Keratinocyte (primary cell): ENCODE measurements around the gene ACSL6. TPM values are rescaled to one million over a fixed set of nuclear protein-coding genes. Genes with fewer than 3 reads are reported as not detected.

ENCODE experiments used
- DNase-seq: peaks from one replicate; pipeline ENCODE4 v3.0.0-alpha.2; 2011; ENCODE audit warnings: low read depth, missing footprints, low spot score
- FAIRE-seq: peaks from 2 replicates; lab custom pipeline; 2011; peaks lifted over from hg19 to GRCh38; lab: Jason Lieb, UNC
- H2AFZ ChIP-seq: 2 replicates; pipeline ENCODE4 v1.6.0; 2012; ENCODE audit warnings: low read length, control low read depth, inconsistent platforms; ENCODE audit not compliant: control insufficient read depth
- H3K27ac ChIP-seq: 2 replicates; pipeline ENCODE4 v1.5.1; 2011; ENCODE audit warnings: low read length; ENCODE audit not compliant: control insufficient read depth, insufficient read depth
- H3K27me3 ChIP-seq: 3 replicates; pipeline ENCODE4 v1.6.0; 2011; ENCODE audit warnings: low read length; ENCODE audit not compliant: control insufficient read depth, insufficient read depth; ENCODE audit errors: extremely low read depth
- H3K36me3 ChIP-seq, 2 experiments: 2 replicates in 1 of 2; 3 replicates in 1 of 2; pipeline ENCODE4 v1.5.1; 2011; ENCODE audit warnings: low read length in 2 of 2, mild to moderate bottlenecking in 1 of 2; ENCODE audit not compliant: control insufficient read depth in 2 of 2, insufficient read depth in 2 of 2; ENCODE audit errors: extremely low read depth in 1 of 2
- H3K4me1 ChIP-seq: 3 replicates; pipeline ENCODE4 v1.5.1; 2011; ENCODE audit warnings: low read length; ENCODE audit not compliant: control insufficient read depth, insufficient read depth; ENCODE audit errors: extremely low read depth
- H3K4me2 ChIP-seq: 3 replicates; pipeline ENCODE4 v1.6.0; 2011; ENCODE audit warnings: low read depth, low read length; ENCODE audit not compliant: control insufficient read depth, insufficient read depth; ENCODE audit errors: extremely low read depth
- H3K4me3 ChIP-seq, 3 experiments: fragments of 200-600 bp in 1 of 3; sonication (generic) in 1 of 3; 2 replicates in 2 of 3; 3 replicates in 1 of 3; pipeline ENCODE4 v1.5.1; 2011 to 2016; ENCODE audit warnings: low read length in 3 of 3, mild to moderate bottlenecking in 3 of 3, control low read depth in 2 of 3, inconsistent platforms in 1 of 3, low read depth in 1 of 3, mixed read lengths in 1 of 3, mixed run types in 1 of 3, moderate library complexity in 1 of 3; ENCODE audit not compliant: control insufficient read depth in 2 of 3, insufficient read depth in 2 of 3; ENCODE audit errors: extremely low read depth in 1 of 3
- H3K79me2 ChIP-seq: 2 replicates; pipeline ENCODE4 v1.6.0; 2012; ENCODE audit warnings: low read length; ENCODE audit not compliant: control insufficient read depth, insufficient read depth
- H3K9ac ChIP-seq: 3 replicates; pipeline ENCODE4 v1.6.0; 2011; ENCODE audit warnings: low read length; ENCODE audit not compliant: control insufficient read depth, insufficient read depth; ENCODE audit errors: extremely low read depth
- H3K9me1 ChIP-seq: 3 replicates; pipeline ENCODE4 v1.6.0; 2011; ENCODE audit warnings: low read length; ENCODE audit not compliant: control insufficient read depth, insufficient read depth; ENCODE audit errors: extremely low read depth
- H3K9me3 ChIP-seq: 2 replicates; pipeline ENCODE4 v1.5.1; 2012; ENCODE audit warnings: low read depth, low read length; ENCODE audit not compliant: control insufficient read depth
- H4K20me1 ChIP-seq: 3 replicates; pipeline ENCODE4 v1.6.0; 2011; ENCODE audit warnings: low read length; ENCODE audit not compliant: control insufficient read depth, insufficient read depth; ENCODE audit errors: extremely low read depth
- EZH2 ChIP-seq: IDR thresholded peaks from one replicate; pipeline ENCODE4 v1.6.1; 2012; ENCODE audit warnings: inconsistent platforms, mild to moderate bottlenecking, low read length, moderate library complexity
- dilution Hi-C: fragments of 300-500 bp; cut with MboI; formaldehyde crosslinking; loops from one replicate; pipeline ENCODE4 v1.7.0; 2020; ENCODE audit warnings: low sequenced_read_pairs; ENCODE audit not compliant: extremely low pct_ligation_motif_present
- polyA plus RNA-seq, 5 experiments: library from polyadenylated mRNA; depleted of rRNA in 3 of 5; stranded (reverse) in 3 of 5; stranded (forward) in 1 of 5; unstranded in 1 of 5; fragments of >200 nt; gene quantifications; 1 replicate in 1 of 5; 2 replicates in 3 of 5; 3 replicates in 1 of 5; pipeline versions ENCODE4 v1.2.1 to v1.2.3, GENCODE V29; 2011 to 2012; ENCODE audit warnings: missing spikeins in 2 of 5, low read depth in 1 of 5, low replicate concordance in 1 of 5
- TF ChIP-seq, protein P1 (sequence below), 3 experiments: IDR thresholded peaks in 1 of 3; conservative IDR thresholded peaks in 1 of 3; optimal IDR thresholded peaks in 1 of 3; 2 replicates in 2 of 3; 3 replicates in 1 of 3; pipeline versions ENCODE3 to v1.5.1; 2011; ENCODE audit warnings: low read length in 3 of 3, mild to moderate bottlenecking in 3 of 3, moderate library complexity in 2 of 3, control low read depth in 1 of 3, inconsistent platforms in 1 of 3; ENCODE audit not compliant: insufficient read depth in 2 of 3; ENCODE audit errors: extremely low read depth in 1 of 3

Gene ACSL6
- polyA plus RNA-seq, 1 donor (not counting 4 experiments of a cell fraction or from before 2014, with no cell fraction given) = 0.18 TPM

GRCh38 chr5:132007399-132008162, 3.9 kb downstream of the ACSL6 start:
- FAIRE-seq = peak; percentile 97

GRCh38 chr5:132006331-132007120, 4.9 kb downstream of the ACSL6 start:
- no peaks in the 10 kb centered on the region for H3K36me3 ChIP-seq
- no peak overlapping the region for H3K4me3 ChIP-seq
- H2AFZ ChIP-seq = no peak overlapping the region
- no peaks in the 10 kb centered on the region for H3K9me3 ChIP-seq
- no peak overlapping the region for H3K27ac ChIP-seq
- FAIRE-seq (no peak), DNase-seq (no peak)
- no peaks in the 10 kb centered on the region for H3K79me2 ChIP-seq
- no peak overlapping the region for H3K9ac ChIP-seq
- no peak for TF ChIP-seq EZH2
- H4K20me1 ChIP-seq = no peaks in the 10 kb centered on the region
- no peaks in the 10 kb centered on the region for H3K9me1 ChIP-seq
- H3K4me1 ChIP-seq = peaks cover 15% of the 10 kb centered on the region
- no peak overlapping the region for H3K4me2 ChIP-seq
- dilution Hi-C loops = no loop called here
- peaks cover 9% of the 10 kb centered on the region for H3K27me3 ChIP-seq

More at GRCh38 chr5:132007399-132008162, 3.9 kb downstream of the ACSL6 start:
- dilution Hi-C loops = no loop called here
- no peaks in the 10 kb centered on the region for H3K9me1 ChIP-seq
- no peak overlapping the region for H3K9ac ChIP-seq
- peaks cover 18% of the 10 kb centered on the region for H3K27me3 ChIP-seq
- DNase-seq = peak; percentile 46
- H3K4me3 ChIP-seq = no peak overlapping the region
- H3K27ac ChIP-seq = no peak overlapping the region
- no peaks in the 10 kb centered on the region for H3K79me2 ChIP-seq
- H3K4me2 ChIP-seq = peak overlapping the region; percentile 38
- H3K36me3 ChIP-seq = no peaks in the 10 kb centered on the region
- H3K4me1 ChIP-seq = peaks cover 15% of the 10 kb centered on the region
- TF ChIP-seq, protein P1, sequence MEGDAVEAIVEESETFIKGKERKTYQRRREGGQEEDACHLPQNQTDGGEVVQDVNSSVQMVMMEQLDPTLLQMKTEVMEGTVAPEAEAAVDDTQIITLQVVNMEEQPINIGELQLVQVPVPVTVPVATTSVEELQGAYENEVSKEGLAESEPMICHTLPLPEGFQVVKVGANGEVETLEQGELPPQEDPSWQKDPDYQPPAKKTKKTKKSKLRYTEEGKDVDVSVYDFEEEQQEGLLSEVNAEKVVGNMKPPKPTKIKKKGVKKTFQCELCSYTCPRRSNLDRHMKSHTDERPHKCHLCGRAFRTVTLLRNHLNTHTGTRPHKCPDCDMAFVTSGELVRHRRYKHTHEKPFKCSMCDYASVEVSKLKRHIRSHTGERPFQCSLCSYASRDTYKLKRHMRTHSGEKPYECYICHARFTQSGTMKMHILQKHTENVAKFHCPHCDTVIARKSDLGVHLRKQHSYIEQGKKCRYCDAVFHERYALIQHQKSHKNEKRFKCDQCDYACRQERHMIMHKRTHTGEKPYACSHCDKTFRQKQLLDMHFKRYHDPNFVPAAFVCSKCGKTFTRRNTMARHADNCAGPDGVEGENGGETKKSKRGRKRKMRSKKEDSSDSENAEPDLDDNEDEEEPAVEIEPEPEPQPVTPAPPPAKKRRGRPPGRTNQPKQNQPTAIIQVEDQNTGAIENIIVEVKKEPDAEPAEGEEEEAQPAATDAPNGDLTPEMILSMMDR (optimal IDR thresholded peaks at IDR 0.05 in 1 of 3, IDR thresholded peaks at IDR 0.05 in 1 of 3, conservative IDR thresholded peaks at IDR 0.05 in 1 of 3; ENCODE audit: extremely low read depth in 1 of 3, insufficient read depth in 2 of 3, low read length in 3 of 3) = peak; percentile 81 to 89 (median 84)
- TF ChIP-seq EZH2 = no peak
- H4K20me1 ChIP-seq = no peaks in the 10 kb centered on the region
- H3K9me3 ChIP-seq = no peaks in the 10 kb centered on the region
- H2AFZ ChIP-seq = no peak overlapping the region
